ENCODE measurements around the gene ACOT7.
"Not testable (repeated sequence)": the region's sequence is repeated elsewhere in the genome, so short reads cannot be mapped to it uniquely, and the experiment has no call there.

ACOT7 gene

DNA sequence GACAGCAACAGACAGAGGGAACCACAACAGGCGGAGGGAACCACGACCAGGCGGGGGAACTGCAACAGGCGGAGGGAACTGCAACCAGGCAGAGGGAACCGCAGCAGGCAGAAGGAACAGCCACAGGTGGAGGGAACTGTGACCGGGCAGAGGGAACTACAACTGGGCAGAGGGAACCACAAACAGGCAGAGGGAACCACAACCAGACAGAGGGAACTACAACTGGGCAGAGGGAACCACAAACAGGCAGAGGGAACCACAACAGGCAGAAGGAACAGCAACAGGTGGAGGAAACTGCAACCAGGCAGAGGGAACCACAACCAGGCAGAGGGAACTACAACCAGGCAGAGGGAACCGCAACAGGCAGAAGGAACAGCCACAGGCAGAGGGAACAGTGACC lies 85.9 kb downstream of the ACOT7 start:
- DNase-seq: not testable (repeated sequence)

DNA sequence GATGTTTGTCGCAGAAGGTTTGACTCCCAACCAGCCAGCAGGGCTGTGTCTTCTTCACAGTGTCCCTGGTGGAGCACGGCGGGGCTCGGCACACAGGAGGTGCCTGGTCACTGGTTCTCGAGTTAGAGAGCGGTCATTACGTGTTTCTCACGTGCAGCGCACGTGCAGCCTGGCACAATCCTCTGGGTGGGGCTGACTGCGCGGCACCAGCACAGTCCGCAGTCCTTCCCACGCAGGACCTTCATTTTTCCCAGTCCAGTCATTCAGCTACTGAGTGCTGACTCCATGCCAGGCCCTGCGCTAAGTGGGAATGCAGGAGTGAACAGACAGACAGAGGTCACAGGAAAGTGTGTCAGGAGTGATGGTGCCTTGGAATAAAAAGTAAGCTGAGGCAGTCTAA lies 86.5 kb downstream of the ACOT7 start:
- no peak for DNase-seq

- DNase-seq: no peak
Measured at GRCh38 chr1:6303397-6304012, 90.1 kb downstream of the ACOT7 start.

DNA sequence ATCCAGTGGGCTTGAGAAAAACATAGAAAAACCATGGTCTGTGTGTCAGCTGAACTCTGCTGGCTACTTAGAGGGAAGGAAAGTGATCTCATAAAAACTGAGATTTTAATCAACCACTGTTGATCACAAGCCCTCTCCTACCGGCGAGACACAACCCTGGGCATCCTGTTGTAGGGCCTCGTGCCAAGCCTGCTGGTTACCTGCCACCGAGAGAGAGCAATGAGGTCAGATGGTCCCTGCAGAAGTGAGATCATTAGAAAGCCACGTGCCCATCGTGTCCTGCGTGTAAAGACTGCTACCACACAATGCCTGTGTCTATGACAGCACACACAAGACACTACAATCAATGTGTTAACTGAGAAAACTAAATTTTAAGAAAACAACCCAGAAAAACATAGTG lies 91.0 kb downstream of the ACOT7 start:
- DNase-seq: no peak

DNA sequence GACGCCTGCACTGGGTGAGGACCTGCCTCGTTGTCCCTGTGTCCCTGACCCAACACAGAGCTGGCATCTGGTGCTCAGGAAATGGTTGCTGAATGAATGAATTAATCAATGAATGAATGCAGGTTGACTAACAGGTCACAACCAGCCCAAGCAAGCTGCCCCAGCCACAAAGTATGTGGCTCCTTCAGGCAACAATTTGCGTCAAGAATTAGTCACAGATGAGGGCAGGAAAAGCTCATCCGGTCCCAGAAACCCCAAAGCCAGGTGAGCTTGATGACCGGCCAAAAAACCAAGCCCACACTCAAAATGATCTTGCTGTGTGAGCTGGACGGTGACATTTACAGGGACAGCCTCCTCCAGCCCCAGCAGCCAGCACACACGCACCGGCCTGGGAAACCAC lies 92.0 kb downstream of the ACOT7 start:
- no peak for DNase-seq

DNA sequence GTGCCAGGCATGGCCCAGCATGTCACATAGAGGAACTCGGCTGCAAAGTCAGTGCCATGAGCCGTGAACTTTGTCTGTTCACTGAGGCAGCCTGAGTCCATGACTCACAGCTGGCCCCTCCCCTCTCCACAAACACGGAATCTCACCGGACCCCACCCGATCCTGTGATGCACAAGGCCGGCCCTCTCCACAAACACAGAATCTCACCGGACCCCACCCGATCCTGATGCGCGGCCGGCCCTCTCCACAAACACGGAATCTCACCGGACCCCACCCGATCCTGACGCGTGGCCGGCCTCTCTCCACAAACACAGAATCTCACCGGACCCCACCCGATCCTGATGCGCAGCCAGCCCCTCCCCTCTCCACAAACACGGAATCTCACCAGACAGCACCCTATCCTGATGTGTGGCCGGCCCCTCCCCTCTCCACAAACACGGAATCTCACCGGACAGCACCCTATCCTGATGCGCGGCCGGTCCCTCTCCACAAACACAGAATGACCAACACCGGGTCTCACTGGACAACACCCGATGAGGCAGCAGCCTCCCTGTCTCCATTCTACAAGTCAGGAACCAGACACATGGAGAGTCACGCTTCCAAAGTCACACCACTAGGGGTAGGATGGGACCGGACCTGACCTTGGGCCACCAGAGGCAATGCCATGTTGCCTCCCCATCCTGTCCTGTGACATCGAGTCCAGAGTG lies 93.1 kb downstream of the ACOT7 start:
- no peak for DNase-seq

DNA sequence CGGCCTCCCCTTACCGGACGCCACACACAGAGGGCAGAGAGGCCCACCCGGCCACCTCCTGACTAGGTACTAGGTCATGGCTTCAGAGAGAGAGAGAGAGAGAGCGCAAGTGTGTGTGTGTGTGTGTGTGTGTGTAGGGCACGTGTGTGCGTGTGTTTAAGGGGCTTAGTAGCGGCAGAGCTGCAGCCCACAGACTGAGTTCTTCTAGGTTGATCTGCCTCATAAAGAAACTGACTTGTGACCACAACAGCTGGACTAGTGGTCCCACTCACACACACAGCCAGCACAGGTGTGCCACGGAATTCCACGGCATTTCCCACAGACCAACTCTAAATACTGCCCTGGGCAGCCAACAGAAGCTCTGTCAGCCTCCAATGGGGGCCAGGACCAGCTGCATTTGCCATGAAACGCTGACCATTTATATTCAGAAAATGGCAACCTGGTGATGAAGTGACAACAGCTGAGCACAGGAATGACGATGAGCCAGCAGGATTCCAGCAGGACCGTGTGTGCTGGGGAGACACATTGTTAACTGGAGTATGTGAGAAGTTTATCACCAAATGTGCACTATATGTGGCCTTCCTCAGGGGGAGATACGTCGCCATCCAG lies 93.9 kb downstream of the ACOT7 start:
- no peak for DNase-seq

- DNase-seq: no peak
Measured at GRCh38 chr1:6298940-6299465, 94.6 kb downstream of the ACOT7 start.

GRCh38 chr1:6298530-6298929 lies 95.0 kb downstream of the ACOT7 start:
- no peak for DNase-seq

GRCh38 chr1:6295910-6296309 lies 97.7 kb downstream of the ACOT7 start:
- DNase-seq: no peak

- peak; percentile 17 for DNase-seq
Measured at GRCh38 chr1:6294890-6295556, 98.5 kb downstream of the ACOT7 start.

DNA sequence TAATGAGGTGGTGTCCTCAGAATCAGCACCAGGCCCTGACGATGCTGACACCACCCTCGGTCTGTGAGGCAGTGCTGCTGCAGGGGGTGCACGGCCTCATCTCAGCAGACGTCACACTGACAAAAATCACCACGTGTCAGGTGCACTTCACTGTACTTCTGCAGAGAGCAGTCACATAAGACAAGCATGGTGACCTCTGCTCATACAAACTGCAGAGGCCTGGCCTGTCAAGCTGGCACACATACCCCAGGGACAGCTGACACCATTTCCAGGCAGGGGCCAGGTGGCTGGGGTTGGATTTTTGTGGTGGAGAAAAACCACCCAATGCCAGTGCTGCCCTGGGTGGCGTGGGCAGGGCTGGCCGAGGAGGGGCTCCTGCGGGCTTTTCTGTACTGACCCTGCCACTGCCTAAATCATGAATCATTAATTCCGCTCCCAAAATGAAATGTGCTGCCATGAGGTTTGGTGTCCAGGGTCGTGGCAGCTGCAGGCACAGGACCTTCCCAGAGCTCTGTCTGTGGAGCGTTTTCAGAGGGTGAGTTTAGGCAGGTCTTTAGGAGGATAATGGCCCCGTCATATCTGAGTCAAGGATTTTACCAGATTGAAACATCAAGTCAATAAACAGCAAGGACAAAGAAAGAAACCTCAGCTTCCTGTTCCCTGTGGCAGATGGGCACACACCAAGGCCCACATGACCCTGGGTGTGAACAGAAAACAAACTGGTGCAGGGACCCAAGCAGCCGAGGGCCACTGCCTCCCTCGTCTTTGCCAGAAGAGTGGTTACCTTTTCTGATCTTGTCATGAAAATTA lies 99.3 kb downstream of the ACOT7 start:
- peak; percentile 27 for DNase-seq

- DNase-seq: no peak
Measured at GRCh38 chr1:6292102-6292501, 101.5 kb downstream of the ACOT7 start.

DNA sequence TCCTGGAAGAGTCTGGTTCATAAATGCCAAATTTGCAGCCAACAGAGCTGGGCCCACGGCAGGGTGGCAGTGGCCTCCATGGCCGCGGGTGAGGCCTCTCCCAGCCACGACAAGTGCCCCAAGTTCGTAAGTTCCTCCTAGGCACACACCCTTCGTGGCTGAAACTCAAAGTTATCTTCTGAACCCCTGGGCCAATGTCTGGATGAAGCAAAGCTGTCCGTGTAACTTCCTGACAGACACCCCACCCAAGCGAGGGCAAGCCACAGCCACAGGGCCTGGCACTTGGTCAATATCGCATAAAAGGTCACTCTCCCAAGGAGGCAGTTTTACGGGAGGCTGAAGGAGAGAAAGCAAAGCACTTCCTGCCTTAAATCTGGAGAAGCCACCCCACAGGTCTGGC lies 104.9 kb downstream of the ACOT7 start:
- no peak for DNase-seq

DNA sequence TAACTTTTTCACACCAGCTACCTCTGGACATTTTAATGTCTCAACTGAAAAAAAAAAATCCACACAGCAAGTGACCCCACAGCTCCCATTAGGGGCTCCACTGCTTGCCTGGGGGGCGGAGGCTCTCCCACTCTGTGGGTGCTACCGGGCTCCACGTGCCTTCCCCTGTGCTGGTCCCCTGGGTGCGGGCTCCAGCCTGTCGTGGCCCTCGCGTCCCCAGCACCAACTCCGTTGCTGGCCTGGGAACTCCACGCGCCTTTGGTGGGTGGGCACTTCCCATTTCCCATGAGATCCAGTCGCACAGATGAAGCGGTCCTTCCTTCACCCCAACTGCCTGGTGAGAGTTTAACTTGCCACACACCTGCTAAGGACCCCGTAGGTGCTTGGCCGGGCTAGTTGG lies 105.5 kb downstream of the ACOT7 start:
- no peak for DNase-seq

DNA sequence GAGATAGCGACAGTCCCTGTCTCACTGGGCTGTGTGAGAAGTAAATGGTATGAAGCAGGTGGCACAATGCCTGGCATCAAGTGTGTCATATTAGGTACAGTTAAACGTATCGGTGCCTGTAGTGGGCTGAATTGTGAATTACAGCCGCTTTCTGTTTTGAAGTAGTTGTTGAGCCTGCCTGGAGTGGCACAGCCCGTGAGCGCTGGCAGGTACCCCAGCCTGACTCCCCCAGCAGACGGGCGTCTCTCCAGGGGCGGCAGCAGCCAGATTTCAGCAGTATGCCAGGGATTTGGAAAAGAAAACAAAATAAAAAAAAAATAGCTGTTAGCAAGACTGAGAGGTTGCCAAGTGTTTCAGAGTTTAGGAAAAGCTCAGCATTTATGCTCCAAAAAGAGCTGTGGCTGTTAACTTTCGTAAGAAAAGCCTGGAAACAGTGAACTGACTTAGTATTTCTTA lies 106.1 kb downstream of the ACOT7 start:
- no peak for DNase-seq

DNA sequence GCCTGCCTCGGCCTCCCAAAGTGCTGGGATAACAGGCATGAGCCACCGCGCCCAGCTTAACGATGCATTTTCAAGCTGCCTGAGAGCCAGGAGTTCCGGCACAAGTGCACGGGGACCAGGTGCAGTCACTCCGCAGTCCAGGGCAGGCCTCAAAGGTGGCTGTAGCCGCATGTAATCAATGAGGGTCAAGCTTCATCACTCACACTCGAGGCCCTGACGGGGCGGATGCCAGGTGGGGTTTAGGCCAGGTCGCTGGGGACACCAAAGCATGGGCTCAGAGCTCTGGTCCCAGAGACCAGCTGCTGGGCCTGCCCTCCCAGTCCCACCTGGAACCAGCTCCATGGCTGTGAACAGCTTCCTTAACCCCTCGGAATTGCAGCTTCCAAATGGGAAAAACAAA lies 106.5 kb downstream of the ACOT7 start:
- no peak for DNase-seq

- DNase-seq: no peak
Measured at GRCh38 chr1:6286266-6286665, 107.3 kb downstream of the ACOT7 start.

DNA sequence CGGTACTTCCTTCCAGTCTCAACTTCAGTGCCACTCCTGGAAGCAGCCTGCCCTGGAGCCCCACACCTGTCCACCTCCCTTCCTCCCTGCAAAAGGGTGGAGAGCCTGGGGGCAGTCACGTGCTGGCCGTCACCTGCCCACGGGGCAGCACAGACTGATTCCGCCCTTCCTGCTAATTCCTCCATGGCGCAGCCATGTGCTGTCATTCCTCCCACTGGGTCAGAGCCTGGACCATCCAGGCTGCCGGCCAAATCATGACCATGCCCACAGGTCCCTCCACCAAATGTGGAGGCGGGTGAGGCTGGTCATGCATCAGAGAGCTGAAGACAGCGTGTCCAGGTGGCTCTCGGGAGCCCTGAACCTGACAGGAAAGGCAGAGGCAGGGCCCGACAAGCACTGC lies 108.2 kb downstream of the ACOT7 start:
- no peak for DNase-seq

- no peak for DNase-seq
Measured at GRCh38 chr1:6282577-6283270, 110.8 kb downstream of the ACOT7 start.

DNA sequence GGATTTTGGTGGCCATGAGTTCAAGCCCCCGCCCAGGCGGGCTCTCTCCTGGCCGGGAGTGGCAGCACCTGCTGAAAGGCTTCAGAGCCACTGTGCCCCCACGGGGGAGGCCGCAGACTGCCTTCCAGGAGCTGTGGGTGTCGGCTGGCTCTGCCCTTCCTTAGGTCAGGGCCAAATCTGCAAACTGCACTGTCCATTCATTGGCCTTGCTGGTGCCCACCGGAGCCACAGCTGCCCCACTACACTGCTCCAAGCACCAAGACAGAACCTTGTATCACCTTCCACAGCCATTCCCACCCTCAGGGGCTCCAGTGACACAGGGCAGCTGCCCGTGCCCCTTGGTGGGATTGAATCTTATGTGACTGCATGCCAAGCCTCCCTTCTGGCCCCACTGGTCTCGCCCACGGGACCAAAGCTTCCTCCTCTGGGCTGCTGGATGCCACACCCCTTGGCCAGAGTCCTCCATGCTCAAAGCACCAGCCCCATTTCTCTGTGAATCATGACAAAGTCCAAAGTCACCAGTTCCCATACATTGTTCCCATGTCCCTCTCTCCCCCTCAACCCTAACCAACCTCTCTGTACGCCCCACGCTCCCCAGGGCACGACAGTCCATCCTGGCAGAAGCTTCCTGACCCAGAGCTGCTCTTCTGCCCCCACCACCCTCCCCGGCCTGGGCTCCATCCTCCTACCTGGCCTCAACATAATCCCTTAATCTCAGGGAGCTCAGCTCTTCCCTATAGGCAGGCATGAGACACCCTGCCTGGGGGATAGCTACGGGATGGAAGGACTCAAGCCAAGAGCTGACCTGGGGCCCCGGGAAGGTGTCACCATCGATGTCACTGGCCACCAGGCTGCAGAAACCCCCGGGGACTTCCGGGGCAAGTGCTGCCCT lies 111.8 kb downstream of the ACOT7 start:
- DNase-seq: no peak

Measured in CD4-positive, alpha-beta T cell treated with Interleukin-21 for 1 hour (primary cell).